Measurements from ENCODE around the gene NTM. TPM values are rescaled to one million over a fixed set of nuclear protein-coding genes. Genes with fewer than 3 reads are reported as not detected.

The NTM gene
- total and polyA plus RNA-seq, 7 donors, result 0.07 to 1.1 (median 0.22) TPM; not detected in 2

DNA sequence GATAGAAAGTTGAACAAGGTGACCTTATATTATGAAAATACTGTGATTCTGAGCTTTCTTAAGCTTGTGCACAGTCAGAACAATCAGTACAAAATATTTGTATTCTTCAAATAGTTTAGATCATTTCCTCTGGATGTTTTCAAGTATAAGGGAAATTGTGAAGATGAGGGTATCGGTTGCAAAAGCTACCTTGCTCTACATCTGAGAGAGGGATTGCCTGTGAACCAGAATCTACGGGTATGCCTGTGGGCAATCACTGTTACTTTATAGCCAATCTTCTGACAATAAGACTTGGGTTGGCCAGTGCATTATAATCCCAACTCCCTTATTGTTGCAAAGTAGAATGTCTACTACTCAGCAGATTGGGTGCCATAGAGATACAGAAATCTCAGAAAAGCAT, 90.5 kb downstream of the NTM start:
- no peaks in the 10 kb centered on the region for H3K4me1 ChIP-seq
- H3K27me3 ChIP-seq (ENCODE audit: insufficient read depth in 3 of 3, low read length in 2 of 3), result peaks cover 0 to 8% (median 3%) of the 10 kb centered on the region in 3 donors
- TF ChIP-seq, protein P1, sequence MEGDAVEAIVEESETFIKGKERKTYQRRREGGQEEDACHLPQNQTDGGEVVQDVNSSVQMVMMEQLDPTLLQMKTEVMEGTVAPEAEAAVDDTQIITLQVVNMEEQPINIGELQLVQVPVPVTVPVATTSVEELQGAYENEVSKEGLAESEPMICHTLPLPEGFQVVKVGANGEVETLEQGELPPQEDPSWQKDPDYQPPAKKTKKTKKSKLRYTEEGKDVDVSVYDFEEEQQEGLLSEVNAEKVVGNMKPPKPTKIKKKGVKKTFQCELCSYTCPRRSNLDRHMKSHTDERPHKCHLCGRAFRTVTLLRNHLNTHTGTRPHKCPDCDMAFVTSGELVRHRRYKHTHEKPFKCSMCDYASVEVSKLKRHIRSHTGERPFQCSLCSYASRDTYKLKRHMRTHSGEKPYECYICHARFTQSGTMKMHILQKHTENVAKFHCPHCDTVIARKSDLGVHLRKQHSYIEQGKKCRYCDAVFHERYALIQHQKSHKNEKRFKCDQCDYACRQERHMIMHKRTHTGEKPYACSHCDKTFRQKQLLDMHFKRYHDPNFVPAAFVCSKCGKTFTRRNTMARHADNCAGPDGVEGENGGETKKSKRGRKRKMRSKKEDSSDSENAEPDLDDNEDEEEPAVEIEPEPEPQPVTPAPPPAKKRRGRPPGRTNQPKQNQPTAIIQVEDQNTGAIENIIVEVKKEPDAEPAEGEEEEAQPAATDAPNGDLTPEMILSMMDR (IDR thresholded peaks at IDR 0.05), result no peak
- no peak overlapping the region for H3K27ac ChIP-seq
- H3K36me3 ChIP-seq (ENCODE audit: insufficient read depth in 1 of 2, low read depth in 1 of 2), result no peaks in the 10 kb centered on the region
- intact Hi-C loops (cut with DNase I), result no loop called here
- ATAC-seq (no peak), DNase-seq (no peak)
- H3K4me3 ChIP-seq, result no peak overlapping the region
- 92 to 95% (median 94%) methylated on average over 2 of the region's 2 CpGs for WGBS, 3 donors
- H3K9me3 ChIP-seq, result no peaks in the 10 kb centered on the region

DNA sequence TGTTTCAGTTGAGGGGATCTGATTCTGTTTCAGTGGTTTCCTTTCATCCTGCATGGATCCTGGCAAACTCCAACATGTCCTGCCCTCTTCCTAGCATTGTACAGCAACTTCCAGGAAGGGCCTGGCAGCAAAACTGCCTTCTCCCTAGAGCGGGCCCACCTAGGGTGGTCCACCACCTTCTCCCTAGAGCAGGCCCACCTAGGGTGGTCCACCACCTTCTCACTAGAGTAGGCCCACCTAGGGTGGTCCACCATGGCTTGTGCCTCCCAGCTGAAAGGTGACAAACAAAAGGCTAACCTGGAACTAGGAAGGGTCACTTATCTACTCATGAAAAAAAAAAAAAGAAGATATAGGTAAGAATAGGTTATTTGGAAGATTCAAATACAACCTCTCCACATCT, 92.2 kb downstream of the NTM start:
- WGBS, 3 donors, result 68 to 86% (median 86%) methylated on average over 1 of the region's 1 CpG
- TF ChIP-seq, protein P1 (IDR thresholded peaks at IDR 0.05), result no peak
- peaks cover 0 to 8% (median 3%) of the 10 kb centered on the region in 3 donors for H3K27me3 ChIP-seq (ENCODE audit: insufficient read depth in 3 of 3, low read length in 2 of 3)
- intact Hi-C loops (cut with DNase I), result no loop called here
- H3K27ac ChIP-seq, result no peak overlapping the region
- no peaks in the 10 kb centered on the region for H3K9me3 ChIP-seq
- no peak overlapping the region for H3K4me3 ChIP-seq
- DNase-seq (no peak), ATAC-seq (no peak)
- no peaks in the 10 kb centered on the region for H3K4me1 ChIP-seq
- H3K36me3 ChIP-seq (ENCODE audit: insufficient read depth in 1 of 2, low read depth in 1 of 2), result no peaks in the 10 kb centered on the region

DNA sequence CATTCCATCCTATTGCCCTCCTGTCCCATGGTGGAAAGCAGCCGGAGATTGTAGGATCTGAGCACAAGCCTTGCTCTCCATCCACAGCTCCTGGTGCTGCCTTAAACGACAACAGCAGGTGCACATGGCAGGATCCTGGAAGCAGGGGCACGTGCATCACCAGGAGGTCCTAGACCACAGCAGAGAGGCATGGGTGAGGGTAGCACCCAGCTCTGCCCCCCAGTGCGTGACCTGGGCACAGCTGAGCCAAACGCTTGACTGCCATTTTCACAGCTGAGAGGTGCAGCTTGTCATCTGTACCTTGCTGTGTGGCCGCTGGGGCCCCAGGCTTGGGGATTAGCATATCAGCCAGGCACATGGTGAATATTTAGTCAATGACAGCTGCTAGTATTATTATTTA, 92.7 kb downstream of the NTM start:
- no peaks in the 10 kb centered on the region for H3K9me3 ChIP-seq
- 59 to 63% (median 63%) methylated on average over 6 of the region's 6 CpGs for WGBS, 3 donors
- TF ChIP-seq, protein P1 (IDR thresholded peaks at IDR 0.05), result no peak

DNA sequence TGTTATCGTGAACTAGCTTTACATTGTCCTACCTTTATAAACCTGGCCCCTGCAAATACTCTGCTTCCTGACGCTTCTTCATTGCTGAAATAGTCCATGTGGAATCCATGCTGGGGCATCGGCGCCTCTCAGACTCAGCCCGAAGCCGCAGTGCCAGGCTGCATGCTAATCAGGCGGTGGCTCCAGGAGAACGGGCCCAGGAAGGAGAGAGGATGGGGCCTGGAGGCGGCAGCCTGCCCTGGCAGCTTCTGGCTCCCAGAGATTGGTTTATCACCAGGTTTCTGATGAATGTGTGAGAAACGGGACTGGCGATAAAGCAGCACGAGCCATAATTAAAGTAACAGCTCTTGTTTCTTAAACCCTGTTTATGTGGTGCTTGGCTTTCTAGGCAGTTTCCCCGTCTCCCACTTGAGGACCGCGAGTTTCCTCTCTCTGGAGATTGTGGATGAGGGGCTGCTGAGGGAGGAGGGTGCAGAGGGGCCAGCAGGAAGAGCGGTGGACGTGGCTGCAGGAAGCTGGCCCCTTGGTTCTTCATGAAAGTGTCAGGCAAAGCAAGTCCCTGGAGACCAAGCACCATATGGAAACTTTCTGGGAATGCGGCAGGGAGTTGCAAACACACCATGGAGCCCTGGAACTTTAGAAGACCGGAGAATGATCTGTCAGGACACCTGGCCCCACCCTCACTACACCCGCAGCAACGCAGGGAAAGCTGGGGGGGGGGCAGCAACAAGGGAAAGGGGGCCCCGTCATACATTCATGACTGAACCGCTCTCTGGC, 93.4 kb downstream of the NTM start:
- DNase-seq, result no peak
- H3K4me3 ChIP-seq, result no peak overlapping the region
- WGBS, 3 donors, result 30 to 38% (median 33%) methylated on average over 23 of the region's 23 CpGs
- TF ChIP-seq, protein P1 (IDR thresholded peaks at IDR 0.05), result no peak
- no peaks in the 10 kb centered on the region for H3K9me3 ChIP-seq
- peaks cover 0 to 10% (median 3%) of the 10 kb centered on the region in 3 donors for H3K27me3 ChIP-seq (ENCODE audit: insufficient read depth in 3 of 3, low read length in 2 of 3)
- intact Hi-C loops (cut with DNase I), result no loop called here
- H3K27ac ChIP-seq, result no peak overlapping the region
- ATAC-seq, result no peak
- H3K4me1 ChIP-seq, result no peaks in the 10 kb centered on the region
- no peaks in the 10 kb centered on the region for H3K36me3 ChIP-seq (ENCODE audit: insufficient read depth in 1 of 2, low read depth in 1 of 2)

More for the DNA sequence above, 92.7 kb downstream of the NTM start:
- Histone ChIP-seq H3K4me3 (no peak overlapping the region), H3K4me1 (no peaks in the 10 kb centered on the region), H3K27ac (no peak overlapping the region), H3K27me3 (ENCODE audit: insufficient read depth in 3 of 3, low read length in 2 of 3) (peaks cover 0 to 10% (median 3%) of the 10 kb centered on the region in 3 donors), H3K36me3 (ENCODE audit: insufficient read depth in 1 of 2, low read depth in 1 of 2) (no peaks in the 10 kb centered on the region)
- intact Hi-C loops (cut with DNase I), result no loop called here
- no peak for ATAC-seq
- no peak for DNase-seq

Measured in psoas muscle (tissue), 8 donors.